CD4-positive, alpha-beta T cell treated with Interleukin-15 for 1 hour (primary cell): ENCODE data around the gene DDX23.

Source experiments
- DNase-seq: peaks from one replicate; pipeline ENCODE4 v3.0.0-alpha.2; 2020

DDX23 gene

GRCh38 chr12:48822139-48822538, 29.8 kb downstream of the DDX23 start:
- DNase-seq, result no peak

- DNase-seq, result no peak
These were observed 31.8 kb downstream of the DDX23 start for GRCh38 chr12:48819986-48820725.

- DNase-seq, result peak; percentile 53
These were observed 33.0 kb downstream of the DDX23 start for GRCh38 chr12:48818831-48819590.

GRCh38 chr12:48817873-48818830, 33.8 kb downstream of the DDX23 start, which contains the start of gene CACNB3:
Gene CACNB3, plus strand, starts transcription at chr12:48818496. Its CDS starts 434 bp downstream, at chr12:48818930.
- DNase-seq, result peak; percentile 71

- DNase-seq, result no peak
These were observed 35.7 kb downstream of the DDX23 start for GRCh38 chr12:48816143-48816854.

- peak; percentile 27 for DNase-seq
These were observed 36.5 kb downstream of the DDX23 start for GRCh38 chr12:48815126-48816110.

GRCh38 chr12:48814262-48815125, 37.5 kb downstream of the DDX23 start:
- DNase-seq, result peak; percentile 77

GRCh38 chr12:48813465-48814261, 38.3 kb downstream of the DDX23 start:
- no peak for DNase-seq

GRCh38 chr12:48812389-48812788, 39.6 kb downstream of the DDX23 start:
- no peak for DNase-seq

- DNase-seq, result no peak
These were observed 40.4 kb downstream of the DDX23 start for GRCh38 chr12:48811437-48812090.

GRCh38 chr12:48810903-48811431, 41.0 kb downstream of the DDX23 start:
- no peak for DNase-seq

GRCh38 chr12:48807981-48808380, 44.0 kb downstream of the DDX23 start:
- DNase-seq, result no peak

GRCh38 chr12:48803675-48804074, 48.3 kb downstream of the DDX23 start:
- no peak for DNase-seq

- no peak for DNase-seq
These were observed 51.0 kb downstream of the DDX23 start for GRCh38 chr12:48800971-48801370.

- DNase-seq, result no peak
These were observed 51.5 kb downstream of the DDX23 start for GRCh38 chr12:48800457-48800856.

GRCh38 chr12:48796976-48797375, 55.0 kb downstream of the DDX23 start:
- no peak for DNase-seq

GRCh38 chr12:48795550-48796455, 56.2 kb downstream of the DDX23 start:
- DNase-seq, result peak; percentile 30
